Activated CD8-positive, alpha-beta memory T cell treated with anti-CD3 and anti-CD28 coated beads, Interleukin-2, amount 50 U/mL, for 1 hour (primary cell): ENCODE results near the gene ANXA11.

Experiments used
- DNase-seq: peaks from one replicate; pipeline ENCODE4 v3.0.0-alpha.2; 2020; ENCODE audit errors: extremely low read depth

ANXA11 gene

GRCh38 chr10:80108576-80109239 is 96.6 kb downstream of the ANXA11 start:
- no peak for DNase-seq

- no peak for DNase-seq
Observed at GRCh38 chr10:80104066-80104926, 101.0 kb downstream of the ANXA11 start.
